ENCODE results near the gene ITIH4. TPM values are rescaled to one million over a fixed set of nuclear protein-coding genes. Genes with fewer than 3 reads are reported as not detected.

ITIH4 gene
- total and polyA plus RNA-seq, 2 of the 13 experiments (the other 11 are each of a cell fraction or from before 2014, with no cell fraction given): 2.7 to 5.3 TPM

GRCh38 chr3:52793702-52794611, 36.5 kb downstream of the ITIH4 start (continued):
- TF ChIP-seq DMAP1 (CRISPR knock-in tag; IDR thresholded peaks at IDR 0.05) (peak; percentile 31; the same call in 1 of the 2 replicates), ZNF83 (CRISPR knock-in tag; IDR thresholded peaks at IDR 0.05; ENCODE audit: borderline replicate concordance) (no peak), HDAC1 (CRISPR knock-in tag; IDR thresholded peaks at IDR 0.05) (peak; percentile 62; the same call in 1 of the 2 replicates), TFDP1 (CRISPR knock-in tag; IDR thresholded peaks at IDR 0.05; ENCODE audit: borderline replicate concordance) (no peak), ZBTB10 (CRISPR knock-in tag; IDR thresholded peaks at IDR 0.05; ENCODE audit: borderline replicate concordance) (no peak), DPF2 (CRISPR knock-in tag; IDR thresholded peaks at IDR 0.05; ENCODE audit: borderline replicate concordance, low read depth) (no peak), ZFP62 (CRISPR knock-in tag; IDR thresholded peaks at IDR 0.05) (no peak), CHD2 (IDR thresholded peaks at IDR 0.05; ENCODE audit: low read depth, low read length) (no peak), ZNF552 (CRISPR knock-in tag; IDR thresholded peaks at IDR 0.05; ENCODE audit: borderline replicate concordance) (0 out of 2 replicates have a peak, but pooled peaks have one; percentile 19), ZNF724P (CRISPR knock-in tag; IDR thresholded peaks at IDR 0.05; ENCODE audit: borderline replicate concordance) (0 out of 2 replicates have a peak, but pooled peaks have one; percentile 17), MED8 (CRISPR knock-in tag; IDR thresholded peaks at IDR 0.05; ENCODE audit: insufficient replicate concordance) (no peak), HINFP (CRISPR knock-in tag; IDR thresholded peaks at IDR 0.05; ENCODE audit: low read depth) (no peak), ZNF24 (IDR thresholded peaks at IDR 0.05) (no peak), ZNF775 (CRISPR knock-in tag; IDR thresholded peaks at IDR 0.05; ENCODE audit: borderline replicate concordance) (no peak), ZNF430 (CRISPR knock-in tag; IDR thresholded peaks at IDR 0.05) (no peak), CHD4 (IDR thresholded peaks at IDR 0.05; ENCODE audit: borderline replicate concordance, low read length) (no peak), TFE3 (CRISPR knock-in tag; IDR thresholded peaks at IDR 0.05) (no peak), ZNF18 (CRISPR knock-in tag; IDR thresholded peaks at IDR 0.05; ENCODE audit: insufficient replicate concordance) (no peak)

All from HepG2 (cell line).